ENCODE data around the gene NFIB. TPM values are rescaled to one million over a fixed set of nuclear protein-coding genes. Genes with fewer than 3 reads are reported as not detected.

NFIB gene
- total RNA-seq, 1 donor from 2014 or later: not detected

GRCh38 chr9:14218253-14218652, 95.7 kb downstream of the NFIB start:
- intact Hi-C loops (cut with micrococcal nuclease): no loop called here

GRCh38 chr9:14216612-14217194, 97.2 kb downstream of the NFIB start:
- intact Hi-C loops (cut with micrococcal nuclease): no loop called here

- intact Hi-C loops (cut with micrococcal nuclease): no loop called here
These were observed 98.3 kb downstream of the NFIB start for GRCh38 chr9:14215614-14216013.

GRCh38 chr9:14214693-14215092, 99.2 kb downstream of the NFIB start:
- intact Hi-C loops (cut with micrococcal nuclease): no loop called here

- intact Hi-C loops (cut with micrococcal nuclease): no loop called here
These were observed 99.8 kb downstream of the NFIB start for GRCh38 chr9:14214065-14214684.

- intact Hi-C loops (cut with micrococcal nuclease): no loop called here
These were observed 100.4 kb downstream of the NFIB start for GRCh38 chr9:14213504-14213903.

- intact Hi-C loops (cut with micrococcal nuclease): no loop called here
These were observed 101.1 kb downstream of the NFIB start for GRCh38 chr9:14212697-14213420.

- intact Hi-C loops (cut with micrococcal nuclease): no loop called here
These were observed 101.9 kb downstream of the NFIB start for GRCh38 chr9:14212077-14212476.

- intact Hi-C loops (cut with micrococcal nuclease): no loop called here
These were observed 102.4 kb downstream of the NFIB start for GRCh38 chr9:14211564-14211963.

GRCh38 chr9:14210428-14210827, 103.5 kb downstream of the NFIB start:
- intact Hi-C loops (cut with micrococcal nuclease): no loop called here

- intact Hi-C loops (cut with micrococcal nuclease): no loop called here
These were observed 104.3 kb downstream of the NFIB start for GRCh38 chr9:14209399-14210345.

- intact Hi-C loops (cut with micrococcal nuclease): no loop called here
These were observed 106.5 kb downstream of the NFIB start for GRCh38 chr9:14207352-14207995.

- intact Hi-C loops (cut with micrococcal nuclease): no loop called here
These were observed 108.5 kb downstream of the NFIB start for GRCh38 chr9:14205463-14205862.

- intact Hi-C loops (cut with micrococcal nuclease): no loop called here
These were observed 110.4 kb downstream of the NFIB start for GRCh38 chr9:14203356-14204056.

GRCh38 chr9:14198841-14199455, 115.0 kb downstream of the NFIB start:
- intact Hi-C loops (cut with micrococcal nuclease): no loop called here

GRCh38 chr9:14198047-14198840, 115.7 kb downstream of the NFIB start:
- intact Hi-C loops (cut with micrococcal nuclease): no loop called here

GRCh38 chr9:14197325-14197858, 116.5 kb downstream of the NFIB start:
- intact Hi-C loops (cut with micrococcal nuclease): no loop called here

- intact Hi-C loops (cut with micrococcal nuclease): no loop called here
These were observed 120.5 kb downstream of the NFIB start for GRCh38 chr9:14193328-14193990.
